G401 (cell line): ENCODE results near the gene CADPS2. TPM values are rescaled to one million over a fixed set of nuclear protein-coding genes. Genes with fewer than 3 reads are reported as not detected.
"Not testable (repeated sequence)": the region's sequence is repeated elsewhere in the genome, so short reads cannot be mapped to it uniquely, and the experiment has no call there.

Experiments
- DNase-seq: peaks from one replicate; pipeline ENCODE4 v3.0.0-alpha.2; 2015; ENCODE audit warnings: low spot score
- in situ Hi-C: cut with HindIII; loops from 2 replicates; pipeline ENCODE4 v1.10.0; 2016; ENCODE audit warnings: low sequenced_read_pairs, mixed read lengths
- total RNA-seq: library from RNA; depleted of rRNA; stranded (reverse); fragments of >200 nt; shearing (Covaris generic); gene quantifications from 2 replicates; pipeline ENCODE4 v1.2.3, GENCODE V29; 2014

The CADPS2 gene
- total RNA-seq, 1 experiment from 2014 or later = 0.31 TPM

GRCh38 chr7:122635481-122635880 is 250.8 kb downstream of the CADPS2 start:
- DNase-seq, in situ Hi-C loops: not testable (repeated sequence)

- in situ Hi-C loops = no loop called here
- DNase-seq = no peak
Measured at GRCh38 chr7:122633472-122633871, 252.8 kb downstream of the CADPS2 start.

- DNase-seq = no peak
- in situ Hi-C loops = no loop called here
Measured at GRCh38 chr7:122632238-122632637, 254.0 kb downstream of the CADPS2 start.

GRCh38 chr7:122629412-122629953 is 256.8 kb downstream of the CADPS2 start:
- no peak for DNase-seq
- in situ Hi-C loops = no loop called here

- in situ Hi-C loops = no loop called here
- no peak for DNase-seq
Measured at GRCh38 chr7:122628651-122629411, 257.4 kb downstream of the CADPS2 start.

GRCh38 chr7:122626785-122627184 is 259.5 kb downstream of the CADPS2 start:
- in situ Hi-C loops = no loop called here
- DNase-seq = no peak

- in situ Hi-C loops = no loop called here
- DNase-seq = peak; percentile 58
Measured at GRCh38 chr7:122622682-122623081, 263.6 kb downstream of the CADPS2 start.

- DNase-seq = no peak
- in situ Hi-C loops = no loop called here
Measured at GRCh38 chr7:122619664-122620063, 266.6 kb downstream of the CADPS2 start.

GRCh38 chr7:122618585-122619189 is 267.6 kb downstream of the CADPS2 start:
- no peak for DNase-seq
- in situ Hi-C loops = no loop called here

GRCh38 chr7:122616951-122617350 is 269.3 kb downstream of the CADPS2 start:
- no peak for DNase-seq
- in situ Hi-C loops = no loop called here

- in situ Hi-C loops = no loop called here
- DNase-seq = no peak
Measured at GRCh38 chr7:122605929-122606328, 280.3 kb downstream of the CADPS2 start.

GRCh38 chr7:122604251-122604650 is 282.0 kb downstream of the CADPS2 start:
- DNase-seq = no peak
- in situ Hi-C loops = no loop called here

- in situ Hi-C loops = no loop called here
- DNase-seq = no peak
Measured at GRCh38 chr7:122602800-122603199, 283.5 kb downstream of the CADPS2 start.

GRCh38 chr7:122600630-122601029 is 285.6 kb downstream of the CADPS2 start:
- DNase-seq = no peak
- in situ Hi-C loops = no loop called here

GRCh38 chr7:122600042-122600441 is 286.2 kb downstream of the CADPS2 start:
- in situ Hi-C loops = no loop called here
- no peak for DNase-seq

GRCh38 chr7:122597277-122597676 is 289.0 kb downstream of the CADPS2 start:
- no peak for DNase-seq
- in situ Hi-C loops = no loop called here

GRCh38 chr7:122595885-122596284 is 290.4 kb downstream of the CADPS2 start:
- DNase-seq = peak; percentile 73
- in situ Hi-C loops = no loop called here

GRCh38 chr7:122588621-122589020 is 297.6 kb downstream of the CADPS2 start:
- DNase-seq = no peak
- in situ Hi-C loops = no loop called here

- in situ Hi-C loops = no loop called here
Measured at GRCh38 chr7:122584676-122585251, 301.5 kb downstream of the CADPS2 start.

GRCh38 chr7:122578350-122578749 is 307.9 kb downstream of the CADPS2 start:
- in situ Hi-C loops = no loop called here
- DNase-seq = no peak

More at GRCh38 chr7:122584676-122585251, 301.5 kb downstream of the CADPS2 start:
- DNase-seq = no peak
